NCI-H128 (cell line): ENCODE results near the gene NADK.

Experiments used
- DNase-seq: peaks from one replicate; lab custom pipeline; 2025; ENCODE audit not compliant: unreplicated experiment; lab: John Stamatoyannopoulos, UW

Gene NADK

DNA sequence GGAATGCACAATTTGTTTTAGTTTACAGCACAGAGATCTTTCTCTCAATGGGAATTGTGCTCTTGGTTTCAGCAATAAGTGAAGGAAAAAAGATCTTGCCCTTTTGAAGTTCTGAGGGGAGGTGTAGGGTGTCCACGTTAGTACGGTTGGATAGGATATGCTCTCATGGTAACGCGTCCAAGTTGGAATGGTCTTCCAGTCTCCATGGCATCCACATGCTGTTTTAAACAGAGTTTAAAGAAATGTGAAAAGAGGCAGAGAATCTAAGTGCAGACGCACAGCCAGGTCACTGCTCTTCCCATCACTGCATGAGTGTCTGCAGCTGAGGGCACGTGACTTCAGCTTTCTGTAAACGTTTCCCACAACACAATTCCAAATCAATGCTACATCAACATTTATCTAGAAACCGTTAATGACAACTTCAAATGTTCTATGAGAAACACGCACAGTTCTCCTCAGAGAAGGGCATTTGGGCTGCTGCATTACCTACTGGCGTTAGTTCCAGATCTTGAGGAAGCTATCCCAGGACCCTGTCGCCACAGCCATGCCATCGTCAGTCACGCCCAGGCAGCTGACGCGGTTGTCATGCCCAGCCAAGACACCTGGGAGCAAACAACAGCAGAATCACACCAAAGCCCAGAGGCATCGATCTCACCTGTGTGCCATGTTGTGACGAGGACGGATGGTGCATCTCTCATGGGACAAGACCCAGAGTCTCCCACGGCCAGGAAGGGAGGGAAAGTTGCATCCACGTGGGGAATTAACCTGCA is 8.8 kb upstream of the NADK start:
- DNase-seq: no peak

DNA sequence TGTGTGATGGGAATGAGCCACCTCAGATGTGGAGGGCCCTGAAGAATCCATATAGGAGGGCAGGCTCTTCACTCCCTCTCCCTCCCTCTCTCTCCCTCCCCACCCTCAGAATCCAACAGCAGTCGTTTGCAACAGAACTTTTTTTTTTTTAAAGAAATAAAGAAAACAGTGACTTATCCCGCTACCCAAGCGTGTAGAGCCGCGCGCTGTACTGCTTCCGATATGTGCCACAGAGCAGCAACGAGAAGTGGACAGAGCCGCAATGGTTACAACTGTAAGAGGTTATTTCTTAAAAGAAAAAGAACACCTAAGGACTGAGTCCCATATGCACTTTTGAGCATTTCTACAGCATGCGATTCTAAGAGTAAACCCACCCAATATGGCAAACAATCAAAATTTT is 7.4 kb upstream of the NADK start:
- no peak for DNase-seq

DNA sequence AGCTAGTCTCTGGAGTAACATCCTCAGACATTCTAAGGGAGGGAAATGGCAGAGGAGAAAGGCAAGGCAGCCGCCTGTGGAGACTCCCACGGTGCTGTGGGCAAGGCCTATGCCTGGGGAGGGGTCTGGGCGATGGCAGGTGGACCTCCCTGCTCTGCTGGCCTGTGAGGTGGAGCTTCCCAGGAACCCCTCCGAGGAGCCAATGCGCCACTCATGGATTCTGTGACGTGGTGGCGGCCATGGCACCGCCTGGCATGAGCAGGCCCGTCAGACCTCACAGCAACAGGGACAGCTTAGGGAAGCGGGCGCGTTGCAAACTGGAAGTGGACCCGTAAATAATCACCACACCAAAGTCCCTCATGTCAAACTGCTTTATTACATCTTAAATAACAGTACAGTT is 6.7 kb upstream of the NADK start:
- no peak for DNase-seq

DNA sequence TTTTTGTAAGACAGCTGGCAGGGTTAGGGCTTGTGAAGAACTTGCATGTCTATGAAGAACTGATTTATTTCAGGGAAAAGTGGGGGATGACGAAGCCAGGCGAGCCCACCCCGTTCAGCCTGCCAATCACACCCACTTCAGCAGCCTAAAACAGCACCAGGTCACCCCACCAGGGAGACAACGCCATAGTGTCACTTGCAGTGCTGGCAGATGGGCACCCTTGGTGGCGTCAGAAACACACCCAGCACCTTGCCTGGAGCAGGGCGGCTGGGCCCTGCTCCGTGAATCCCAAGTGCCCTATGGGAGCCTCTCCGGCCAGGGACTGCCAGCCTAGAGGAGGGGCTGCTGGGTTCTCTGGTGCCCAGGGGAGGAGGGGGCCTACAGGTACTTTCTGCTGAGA is 5.0 kb upstream of the NADK start:
- DNase-seq: no peak

DNA sequence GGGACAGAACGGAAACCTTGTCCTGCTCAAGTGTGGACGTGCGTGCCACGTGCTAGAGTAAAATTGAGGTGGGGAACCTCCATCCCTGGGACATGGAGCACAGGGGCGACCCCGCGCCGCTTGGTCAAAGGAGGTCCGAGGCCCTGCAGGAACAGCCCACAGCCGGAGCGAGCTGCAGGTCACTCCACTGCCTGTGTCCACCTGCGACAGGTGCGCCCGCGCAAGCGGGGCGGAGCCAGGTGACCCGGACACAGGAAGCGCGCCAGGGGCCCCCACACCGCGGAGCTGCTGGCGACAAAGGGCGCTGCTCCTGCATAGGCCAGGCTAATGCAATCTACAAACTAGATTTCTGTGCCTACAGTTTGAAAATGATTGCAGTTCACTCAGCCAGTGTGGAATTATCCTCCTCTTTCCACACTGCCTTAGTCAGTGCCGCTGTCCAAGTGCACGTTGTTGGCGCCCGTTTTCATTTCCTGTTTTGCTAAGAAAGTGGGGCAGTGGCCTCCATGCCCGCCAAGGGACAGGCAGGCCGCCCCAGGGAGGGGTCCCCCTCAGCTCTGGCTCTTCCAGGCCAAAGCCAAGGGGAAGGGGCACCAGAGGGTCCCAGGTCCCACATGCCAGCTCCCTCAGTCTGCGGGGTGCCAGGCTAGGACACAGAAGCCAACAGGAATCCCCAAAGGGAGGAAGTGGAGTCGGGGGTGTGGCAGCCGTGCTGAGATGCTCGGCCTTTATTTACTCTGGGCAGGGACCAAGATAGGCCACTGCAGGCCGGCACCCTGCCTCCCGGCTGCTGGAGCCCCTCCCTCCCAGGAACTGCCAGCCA is 4.3 kb upstream of the NADK start:
- DNase-seq: no peak

DNA sequence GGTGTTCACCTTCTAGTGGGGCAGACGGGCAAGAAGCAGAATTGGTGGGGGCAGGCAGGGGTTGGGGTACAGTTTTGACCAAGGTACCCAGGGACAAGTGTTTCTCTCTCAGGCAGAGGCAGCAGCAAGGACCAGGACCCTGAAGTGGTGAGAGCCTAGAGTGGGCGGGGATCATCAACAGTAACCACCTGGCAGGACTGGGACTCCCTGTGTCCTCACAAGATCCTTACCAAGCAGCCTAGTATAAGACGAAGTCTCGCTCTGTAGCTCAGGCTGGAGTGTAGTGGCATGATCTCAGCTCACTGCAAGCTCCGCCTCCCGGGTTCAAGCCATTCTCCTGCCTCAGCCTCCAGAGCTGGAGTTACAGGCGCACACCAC is 3.2 kb upstream of the NADK start:
- no peak for DNase-seq

DNA sequence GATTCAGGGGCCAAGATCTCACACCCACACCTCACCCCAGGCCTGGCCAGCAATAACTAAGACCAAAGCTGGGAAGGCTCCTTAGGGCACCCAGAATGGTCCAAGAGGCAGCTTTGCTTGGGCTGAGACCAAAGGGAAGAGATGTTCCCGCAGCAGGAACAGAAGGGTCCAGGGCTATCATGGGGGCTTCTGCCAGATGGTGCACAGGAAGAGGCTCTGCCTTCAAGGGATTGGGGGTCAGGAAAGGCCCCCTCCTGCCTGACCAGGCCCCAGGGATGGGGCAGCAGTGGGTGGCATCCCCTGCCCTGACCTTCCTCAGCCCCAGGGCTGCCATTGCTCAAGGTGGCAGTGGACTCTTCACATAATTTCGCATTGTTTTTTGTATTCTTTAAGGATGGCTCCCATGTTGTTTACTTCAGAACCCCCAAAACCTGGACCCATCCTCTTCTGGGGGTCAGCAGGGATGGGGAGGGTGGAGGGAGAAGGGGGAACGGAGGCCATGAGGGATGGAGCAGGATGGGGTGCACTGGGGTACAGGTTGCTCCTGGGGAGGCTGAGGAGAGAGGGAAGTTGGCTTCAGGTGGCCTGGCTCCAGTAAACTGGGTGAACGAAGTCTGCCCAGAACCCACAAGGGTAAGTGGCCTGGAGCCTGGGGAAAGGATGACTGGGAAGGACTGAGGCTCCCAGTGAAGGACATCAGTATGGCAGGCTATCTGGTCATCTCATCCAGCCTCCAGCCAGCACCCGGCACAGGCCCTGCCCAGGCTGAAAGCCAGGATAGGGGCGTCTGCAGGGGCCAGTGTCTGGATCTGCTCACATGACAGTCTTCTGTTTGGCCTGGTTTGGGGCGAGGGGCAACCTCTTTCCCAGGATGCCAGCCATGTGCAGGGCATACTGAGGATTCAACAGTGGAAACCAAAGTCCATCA is 2.6 kb upstream of the NADK start:
- DNase-seq: no peak

DNA sequence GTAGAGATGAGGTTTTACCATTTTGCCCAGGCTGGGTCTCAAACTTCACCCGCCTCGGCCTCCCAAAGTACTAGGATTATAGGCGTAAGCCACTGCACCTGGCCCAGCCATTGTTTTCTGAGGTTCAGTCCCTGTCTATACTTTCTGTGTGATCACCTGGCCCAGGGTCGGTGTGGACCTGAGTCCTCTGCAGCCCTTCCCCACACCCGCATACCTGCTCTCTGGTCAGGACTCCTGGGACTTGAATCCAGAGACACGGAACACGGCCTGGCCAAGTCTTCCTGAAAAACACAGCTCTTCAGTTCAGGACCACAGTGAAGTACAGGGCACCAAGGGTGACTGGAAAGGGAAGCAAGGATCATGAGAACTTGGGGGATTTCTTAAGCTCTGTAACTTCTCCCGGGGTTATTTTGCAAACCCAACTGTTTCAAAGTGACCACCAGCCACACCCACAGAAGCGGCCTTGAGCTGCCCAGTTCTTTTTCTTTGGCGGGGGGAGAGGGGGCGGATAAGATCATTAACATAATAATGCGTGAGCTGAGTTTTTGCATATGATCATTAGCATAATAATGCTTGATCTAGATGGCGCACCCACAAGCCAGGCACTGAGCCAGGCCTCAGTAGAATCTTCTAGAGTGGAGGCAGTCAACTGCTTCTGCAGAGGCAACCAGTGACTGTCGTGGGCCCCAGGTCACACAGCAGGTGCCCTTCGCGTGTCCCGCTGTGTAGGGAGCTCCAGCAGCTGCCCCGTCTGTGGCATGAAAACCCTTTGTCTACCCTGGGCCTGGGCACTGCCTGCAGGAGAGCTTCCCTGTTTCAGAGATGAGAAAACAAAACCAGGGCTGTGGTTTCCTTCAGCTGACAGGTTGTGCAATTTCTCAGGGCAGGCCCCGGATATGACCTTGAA is 1.7 kb upstream of the NADK start:
- no peak for DNase-seq

DNA sequence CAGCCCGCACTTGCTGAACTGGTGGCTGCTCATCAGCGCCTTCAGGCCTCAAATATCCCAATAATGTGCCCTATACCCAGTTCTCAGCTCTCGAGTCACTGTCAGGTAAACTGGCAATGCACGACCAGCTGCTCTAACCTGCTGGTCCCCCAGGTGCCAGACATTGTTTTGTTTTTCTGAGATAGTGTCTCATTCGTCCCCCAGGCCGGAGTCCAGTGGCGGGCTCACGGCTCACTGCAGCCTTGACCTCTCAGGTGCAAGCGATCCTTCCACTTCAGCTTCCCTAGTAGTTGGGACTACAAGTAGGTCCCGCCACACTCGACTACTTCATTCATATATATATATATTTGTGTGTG is 1.0 kb upstream of the NADK start:
- no peak for DNase-seq

DNA sequence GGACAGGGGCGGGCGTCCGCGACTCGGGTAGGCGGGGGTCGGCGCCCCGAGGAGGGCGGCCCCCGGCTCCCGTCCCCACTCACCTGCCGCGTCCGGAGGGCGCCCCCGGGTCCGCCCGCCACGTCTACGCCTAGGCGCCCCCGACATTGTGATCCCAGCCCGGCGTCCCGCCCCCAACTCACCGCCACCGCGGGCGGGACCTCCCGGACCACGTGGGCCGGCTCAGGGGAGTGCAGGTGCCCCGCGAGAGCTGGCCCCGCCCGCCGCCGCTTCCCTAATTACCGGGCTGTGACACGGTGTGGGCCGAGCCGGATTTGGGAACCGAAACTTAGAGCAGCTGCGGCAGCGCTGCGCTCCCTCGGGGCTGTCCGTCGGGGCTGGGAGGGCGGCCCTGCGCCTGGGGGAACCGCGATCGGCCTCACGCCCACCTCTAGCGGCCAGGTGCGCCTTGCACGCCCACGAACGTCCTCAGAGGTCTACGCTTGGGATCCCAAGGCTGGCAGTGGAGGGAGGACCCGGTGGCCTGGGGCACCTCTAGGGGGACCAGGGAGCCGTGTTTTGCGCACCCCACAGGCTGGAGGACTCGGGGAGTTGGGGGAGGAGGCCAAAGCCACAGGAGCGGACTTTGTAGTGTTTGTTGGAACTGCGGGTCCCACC is 521 bp upstream of the NADK start:
- DNase-seq: peak; percentile 25

DNA sequence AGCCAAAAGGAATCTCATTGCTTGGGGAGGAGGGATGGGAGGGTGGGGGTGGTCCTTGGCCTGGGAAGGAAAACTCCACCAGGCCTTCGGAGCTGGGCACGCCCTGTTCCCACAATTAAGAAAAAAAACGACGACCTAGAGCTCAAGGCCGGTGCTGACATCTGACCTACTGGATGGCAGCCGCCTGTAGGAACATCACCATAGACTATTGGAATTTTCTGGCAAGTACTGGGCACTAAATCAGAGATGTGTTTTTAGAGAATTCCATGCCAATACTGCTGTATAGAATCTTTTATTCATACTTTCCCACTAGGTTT is 729 bp downstream of the NADK start:
- no peak for DNase-seq

DNA sequence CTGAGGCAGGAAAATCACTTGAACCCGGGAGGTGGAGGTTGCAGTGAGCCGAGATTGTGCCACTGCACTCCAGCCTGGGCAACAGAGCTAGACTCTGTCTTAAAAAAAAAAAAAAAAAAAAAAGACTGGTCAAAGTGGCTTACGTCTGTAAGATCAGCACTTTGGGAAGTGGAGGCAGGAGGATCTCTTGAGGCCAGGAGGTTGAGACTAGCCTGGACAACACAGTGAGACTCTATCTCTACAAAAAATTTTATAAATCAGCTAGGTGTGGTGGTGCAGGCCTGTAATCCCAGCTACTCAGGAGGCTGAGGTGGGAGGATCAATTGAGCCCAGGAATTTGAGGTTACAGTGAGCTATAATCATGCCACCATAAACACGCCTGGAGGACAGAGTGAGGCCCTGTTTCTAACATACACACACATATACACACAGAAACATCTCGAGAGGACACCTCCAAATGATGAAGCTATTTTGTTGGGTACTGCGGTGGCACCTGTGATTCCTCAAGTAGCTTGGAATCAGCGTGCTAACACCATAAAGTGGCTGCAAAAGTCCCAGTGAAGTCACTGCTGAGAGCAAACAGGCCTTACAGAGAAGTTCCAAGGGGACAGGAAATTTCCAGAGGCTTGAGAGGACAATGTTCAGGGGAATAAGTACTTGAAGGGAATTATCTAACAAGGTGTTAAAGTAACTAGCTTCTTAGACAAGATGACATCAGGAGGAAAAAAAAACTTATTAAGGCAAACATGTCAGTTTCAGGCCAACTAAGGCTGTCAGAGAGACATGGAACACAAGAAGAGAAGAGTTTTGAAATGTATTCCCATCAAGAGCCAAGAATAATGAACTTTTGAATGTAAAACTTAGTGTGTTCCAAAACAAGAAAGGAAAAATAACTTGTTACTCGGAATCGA is 1.3 kb downstream of the NADK start:
- DNase-seq: no peak

DNA sequence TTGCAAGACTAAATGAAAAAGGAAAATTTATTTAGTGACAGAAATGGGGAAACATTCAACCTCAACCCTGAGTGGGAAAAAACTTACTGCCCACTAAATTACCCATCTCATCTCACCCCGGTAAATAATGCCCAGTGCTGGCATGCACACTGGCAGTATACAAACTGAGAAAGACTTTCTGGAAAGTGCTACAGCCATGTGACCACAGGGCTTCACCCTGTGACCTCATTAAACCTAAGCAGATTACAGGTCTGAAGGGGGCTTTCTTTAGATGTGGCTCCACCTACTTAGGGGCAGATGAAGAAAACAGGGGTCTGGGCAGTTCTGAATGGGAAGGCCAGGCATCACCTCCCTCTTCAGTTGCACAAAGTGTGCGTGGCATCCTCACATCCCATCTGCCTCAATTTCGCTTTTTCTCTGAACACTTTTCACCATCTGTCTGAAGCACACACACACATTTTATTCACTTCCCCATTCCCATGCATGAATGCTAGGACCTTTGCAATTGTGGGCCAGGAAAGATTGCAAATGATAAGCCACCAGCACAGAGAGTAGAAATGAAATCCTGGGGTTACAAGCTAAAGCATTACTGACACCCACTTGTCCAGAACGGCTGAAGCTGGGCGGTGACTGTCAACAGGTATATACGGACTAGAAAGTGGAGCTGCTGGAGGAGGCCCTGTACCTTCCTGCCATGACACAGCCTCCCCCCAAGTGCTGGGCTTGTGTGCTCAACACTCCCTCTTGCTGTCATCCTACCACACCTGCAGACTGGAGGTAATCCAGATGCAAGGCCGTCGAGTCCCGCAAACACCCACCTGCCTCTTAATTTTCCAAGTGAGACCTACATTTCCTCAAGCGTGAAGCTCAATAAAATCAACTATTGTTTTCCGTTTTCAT is 2.7 kb downstream of the NADK start:
- DNase-seq: no peak

DNA sequence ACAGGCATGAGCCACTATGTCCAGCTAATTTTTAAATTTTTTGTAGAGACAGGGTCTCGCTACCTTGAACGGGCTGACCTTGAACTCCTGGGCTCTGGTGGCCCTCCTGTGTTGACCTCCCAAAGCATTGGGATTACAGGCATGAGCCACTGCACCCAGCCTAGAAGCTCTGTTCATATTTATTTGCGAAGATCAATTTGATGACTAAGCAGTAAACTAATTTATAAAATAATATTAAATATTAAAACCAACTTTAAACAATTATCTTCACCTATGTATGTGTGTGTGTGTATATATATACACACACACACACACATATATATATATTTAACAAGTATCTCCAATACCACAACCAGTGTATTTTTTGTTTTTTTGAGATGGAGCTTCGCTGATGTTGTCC is 4.4 kb downstream of the NADK start:
- no peak for DNase-seq

DNA sequence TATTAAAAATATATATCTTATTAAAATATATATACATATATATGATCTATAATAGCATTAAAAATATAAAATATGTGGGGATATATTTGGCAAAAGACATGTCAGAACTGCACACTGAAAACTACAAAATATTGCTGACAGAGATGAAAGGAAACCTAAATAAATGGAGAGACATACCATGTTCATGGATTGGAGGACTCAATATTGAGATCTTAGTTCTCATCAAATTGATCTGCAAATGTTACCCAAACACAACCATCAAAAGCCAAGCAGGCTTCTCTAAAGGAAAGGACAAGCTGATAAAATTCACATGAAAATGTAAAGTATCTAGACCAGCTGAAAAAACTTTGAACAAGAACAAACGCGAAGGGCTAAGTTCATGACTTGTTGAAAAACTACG is 7.2 kb downstream of the NADK start:
- no peak for DNase-seq

DNA sequence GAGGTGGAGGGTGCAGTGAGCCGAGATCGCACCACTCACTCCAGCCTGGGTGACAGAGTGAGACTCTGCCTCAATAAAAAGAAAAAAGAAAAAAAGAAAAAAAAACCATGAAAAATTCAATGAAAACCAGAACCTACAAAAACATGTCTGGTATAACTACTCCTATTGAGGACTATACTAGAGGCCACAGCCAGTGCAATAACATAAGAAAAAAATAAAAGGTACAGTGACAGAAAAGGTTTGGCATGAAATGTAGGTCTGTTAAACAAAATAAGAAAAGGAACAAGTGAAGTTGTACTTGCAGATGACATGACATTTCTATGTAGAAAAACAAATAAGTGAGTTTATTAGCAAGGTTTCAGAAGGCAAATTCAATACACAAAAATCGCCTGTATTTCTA is 8.2 kb downstream of the NADK start:
- DNase-seq: no peak

DNA sequence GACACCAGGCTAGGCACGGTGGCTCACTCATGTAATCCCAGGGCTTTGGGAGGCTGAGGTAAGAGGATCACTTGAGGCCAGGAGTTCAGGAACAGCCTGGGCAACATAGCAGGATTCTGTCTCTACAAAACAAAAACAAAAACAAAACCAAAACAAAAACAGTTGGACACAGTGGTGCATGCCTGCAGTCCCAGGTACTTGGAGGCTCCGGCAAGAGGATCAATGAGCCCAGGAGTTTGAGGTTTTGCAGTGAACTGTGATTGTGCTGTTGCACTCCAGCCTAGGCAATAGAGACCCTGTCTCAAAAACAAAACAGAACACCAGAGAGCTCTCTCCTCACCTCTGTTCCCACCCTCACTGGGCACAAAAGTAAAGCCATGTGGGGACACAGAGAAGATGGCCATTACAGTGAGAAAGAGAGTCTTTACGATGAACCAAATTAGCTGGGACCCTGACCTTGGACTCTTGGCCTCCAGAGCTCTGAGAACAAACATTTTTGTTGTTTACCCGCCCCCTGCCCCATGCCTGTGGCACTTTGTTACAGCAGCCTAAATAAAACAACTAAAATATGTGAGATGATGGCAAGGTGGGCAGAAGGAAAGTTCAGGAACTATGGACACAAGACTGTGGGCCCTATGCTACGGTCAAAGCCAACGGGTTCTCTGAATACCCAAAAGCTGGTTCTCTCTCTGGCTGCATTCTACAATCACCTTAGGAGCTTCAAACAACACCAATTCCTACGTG is 9.8 kb downstream of the NADK start:
- DNase-seq: no peak
